ENCODE measurements around the gene CDC42BPG.
A peak's percentile ranks its signal among the peaks of the same experiment; 100 is the strongest.
"Not testable (repeated sequence)": the region's sequence is repeated elsewhere in the genome, so short reads cannot be mapped to it uniquely, and the experiment has no call there.

The CDC42BPG gene

GRCh38 chr11:64848826-64849597 lies 4.6 kb upstream of the CDC42BPG start:
- no peak for DNase-seq

GRCh38 chr11:64848214-64848825 lies 3.9 kb upstream of the CDC42BPG start:
- no peak for DNase-seq

GRCh38 chr11:64846998-64847666 lies 2.7 kb upstream of the CDC42BPG start:
- DNase-seq = peak; percentile 84

- not testable (repeated sequence) for DNase-seq
These were observed 1.3 kb upstream of the CDC42BPG start for GRCh38 chr11:64845776-64846129.

GRCh38 chr11:64845129-64845775 lies 799 bp upstream of the CDC42BPG start:
- DNase-seq = no peak

- no peak for DNase-seq
These were observed 645 bp downstream of the CDC42BPG start for GRCh38 chr11:64843686-64844329.

- DNase-seq = no peak
These were observed 1.4 kb downstream of the CDC42BPG start for GRCh38 chr11:64842851-64843685.

GRCh38 chr11:64842366-64842759 lies 2.1 kb downstream of the CDC42BPG start:
- DNase-seq = no peak

GRCh38 chr11:64841592-64842365 lies 2.7 kb downstream of the CDC42BPG start:
- no peak for DNase-seq

GRCh38 chr11:64839887-64840782 lies 4.3 kb downstream of the CDC42BPG start:
- no peak for DNase-seq

GRCh38 chr11:64839335-64839734 lies 5.1 kb downstream of the CDC42BPG start:
- no peak for DNase-seq

GRCh38 chr11:64838600-64839334 lies 5.7 kb downstream of the CDC42BPG start:
- no peak for DNase-seq

- no peak for DNase-seq
These were observed 6.5 kb downstream of the CDC42BPG start for GRCh38 chr11:64837887-64838351.

GRCh38 chr11:64836448-64837072 lies 7.9 kb downstream of the CDC42BPG start:
- DNase-seq = no peak

GRCh38 chr11:64835616-64836447 lies 8.6 kb downstream of the CDC42BPG start:
- DNase-seq = no peak

- DNase-seq = no peak
These were observed 9.5 kb downstream of the CDC42BPG start for GRCh38 chr11:64834723-64835615.

Data from central memory CD4-positive, alpha-beta T cell (primary cell).